ENCODE measurements around the gene WNT7B.

Gene WNT7B

GRCh38 chr22:45926433-45926832 is 50.5 kb downstream of the WNT7B start:
- peaks cover 6% of the 10 kb centered on the region; the same call in 1 of the 2 replicates for H3K36me3 ChIP-seq (ENCODE audit: low read depth)
- H3K4me3 ChIP-seq (ENCODE audit: severe bottlenecking), result no peak overlapping the region
- peaks cover 15% of the 10 kb centered on the region for H3K4me1 ChIP-seq (ENCODE audit: insufficient read depth, poor library complexity, severe bottlenecking)
- TF ChIP-seq CTCF (IDR thresholded peaks at IDR 0.05; ENCODE audit: poor library complexity, severe bottlenecking), result no peak
- no peaks in the 10 kb centered on the region for H3K27me3 ChIP-seq (ENCODE audit: insufficient read depth, poor library complexity, severe bottlenecking)
- no peaks in the 10 kb centered on the region for H3K9me3 ChIP-seq (ENCODE audit: severe bottlenecking)
- H3K27ac ChIP-seq (ENCODE audit: poor library complexity, severe bottlenecking), result peak overlapping the region; percentile 79
- ATAC-seq (ENCODE audit: low read depth), result peak; percentile 6; the same call in 2 of the 3 replicates
- no peak for DNase-seq (ENCODE audit: low spot score)

GRCh38 chr22:45925811-45926351 is 51.1 kb downstream of the WNT7B start:
- Histone ChIP-seq H3K27me3 (ENCODE audit: insufficient read depth, poor library complexity, severe bottlenecking) (no peaks in the 10 kb centered on the region), H3K4me3 (ENCODE audit: severe bottlenecking) (no peak overlapping the region), H3K27ac (ENCODE audit: poor library complexity, severe bottlenecking) (peak overlapping the region; percentile 79), H3K36me3 (ENCODE audit: low read depth) (peaks cover 6% of the 10 kb centered on the region; the same call in 1 of the 2 replicates), H3K4me1 (ENCODE audit: insufficient read depth, poor library complexity, severe bottlenecking) (peaks cover 15% of the 10 kb centered on the region), H3K9me3 (ENCODE audit: severe bottlenecking) (no peaks in the 10 kb centered on the region)
- ATAC-seq (ENCODE audit: low read depth), result peak; percentile 78
- DNase-seq (ENCODE audit: low spot score), result no peak
- no peak for TF ChIP-seq CTCF (IDR thresholded peaks at IDR 0.05; ENCODE audit: poor library complexity, severe bottlenecking)

GRCh38 chr22:45923835-45924234 is 53.1 kb downstream of the WNT7B start:
- Histone ChIP-seq H3K9me3 (ENCODE audit: severe bottlenecking) (no peaks in the 10 kb centered on the region), H3K36me3 (ENCODE audit: low read depth) (peaks cover 3% of the 10 kb centered on the region; the same call in 1 of the 2 replicates), H3K27ac (ENCODE audit: poor library complexity, severe bottlenecking) (no peak overlapping the region), H3K27me3 (ENCODE audit: insufficient read depth, poor library complexity, severe bottlenecking) (no peaks in the 10 kb centered on the region), H3K4me3 (ENCODE audit: severe bottlenecking) (no peak overlapping the region), H3K4me1 (ENCODE audit: insufficient read depth, poor library complexity, severe bottlenecking) (peaks cover 28% of the 10 kb centered on the region)
- no peak for TF ChIP-seq CTCF (IDR thresholded peaks at IDR 0.05; ENCODE audit: poor library complexity, severe bottlenecking)
- DNase-seq (ENCODE audit: low spot score), result no peak
- ATAC-seq (ENCODE audit: low read depth), result no peak

- no peak for ATAC-seq (ENCODE audit: low read depth)
- Histone ChIP-seq H3K4me3 (ENCODE audit: severe bottlenecking) (no peak overlapping the region), H3K9me3 (ENCODE audit: severe bottlenecking) (no peaks in the 10 kb centered on the region), H3K27me3 (ENCODE audit: insufficient read depth, poor library complexity, severe bottlenecking) (no peaks in the 10 kb centered on the region), H3K27ac (ENCODE audit: poor library complexity, severe bottlenecking) (no peak overlapping the region), H3K36me3 (ENCODE audit: low read depth) (no peaks in the 10 kb centered on the region), H3K4me1 (ENCODE audit: insufficient read depth, poor library complexity, severe bottlenecking) (peaks cover 32% of the 10 kb centered on the region)
- DNase-seq (ENCODE audit: low spot score), result no peak
- no peak for TF ChIP-seq CTCF (IDR thresholded peaks at IDR 0.05; ENCODE audit: poor library complexity, severe bottlenecking)
These were observed 53.8 kb downstream of the WNT7B start for GRCh38 chr22:45923212-45923611.

GRCh38 chr22:45922661-45923060 is 54.3 kb downstream of the WNT7B start:
- Histone ChIP-seq H3K36me3 (ENCODE audit: low read depth) (no peaks in the 10 kb centered on the region), H3K27ac (ENCODE audit: poor library complexity, severe bottlenecking) (no peak overlapping the region), H3K4me1 (ENCODE audit: insufficient read depth, poor library complexity, severe bottlenecking) (peaks cover 32% of the 10 kb centered on the region), H3K4me3 (ENCODE audit: severe bottlenecking) (no peak overlapping the region), H3K9me3 (ENCODE audit: severe bottlenecking) (no peaks in the 10 kb centered on the region), H3K27me3 (ENCODE audit: insufficient read depth, poor library complexity, severe bottlenecking) (no peaks in the 10 kb centered on the region)
- ATAC-seq (ENCODE audit: low read depth), result no peak
- no peak for DNase-seq (ENCODE audit: low spot score)
- no peak for TF ChIP-seq CTCF (IDR thresholded peaks at IDR 0.05; ENCODE audit: poor library complexity, severe bottlenecking)
